H1 (cell line): ENCODE results near the gene MORN4. TPM values are rescaled to one million over a fixed set of nuclear protein-coding genes. Genes with fewer than 3 reads are reported as not detected.
"Not testable (repeated sequence)": the region's sequence is repeated elsewhere in the genome, so short reads cannot be mapped to it uniquely, and the experiment has no call there.

ENCODE experiments used
- CTCF ChIA-PET: fragments of 300-600 bp; sonication (Branson Sonifier 250); formaldehyde crosslinking; loops from one replicate; lab custom pipeline; 2021; ENCODE audit not compliant: partially characterized antibody; lab: Charles Lee
- POLR2A ChIA-PET: fragments of 300-600 bp; sonication (Branson Sonifier 250); formaldehyde crosslinking; loops from one replicate; lab custom pipeline; 2021; ENCODE audit warnings: inconsistent platforms; ENCODE audit not compliant: partially characterized antibody; lab: Charles Lee
- DNase-seq, 2 experiments: peaks; one replicate each; pipeline versions ENCODE4 v3.0.0 to v3.0.0-alpha.2; 2010 to 2022; ENCODE audit warnings: low spot score in 2 of 2, low read depth in 1 of 2, mixed read lengths in 1 of 2
- FAIRE-seq: peaks from 2 replicates; lab custom pipeline; 2011; peaks lifted over from hg19 to GRCh38; lab: Jason Lieb, UNC
- H2AFZ ChIP-seq: 2 replicates; pipeline ENCODE4 v1.8.1; 2012; ENCODE audit warnings: low read length, inconsistent platforms
- H2AK5ac ChIP-seq: 2 replicates; pipeline ENCODE4 v1.6.1; 2013; ENCODE audit warnings: low read depth, low read length
- H2BK120ac ChIP-seq: replicated peaks from 2 replicates; pipeline ENCODE3; 2013; ENCODE audit warnings: low read depth, low read length, inconsistent platforms
- H2BK12ac ChIP-seq: 2 replicates; pipeline ENCODE4 v1.6.1; 2013; ENCODE audit warnings: low read depth, low read length
- H2BK15ac ChIP-seq: 2 replicates; pipeline ENCODE4 v1.6.1; 2013; ENCODE audit warnings: low read length
- H2BK20ac ChIP-seq: 2 replicates; pipeline ENCODE4 v1.6.1; 2013; ENCODE audit warnings: low read length
- H2BK5ac ChIP-seq: 2 replicates; pipeline ENCODE4 v1.6.1; 2013; ENCODE audit warnings: low read depth, low read length
- H3K14ac ChIP-seq: 2 replicates; pipeline ENCODE4 v1.6.1; 2013; ENCODE audit warnings: inconsistent platforms; ENCODE audit not compliant: insufficient read length
- H3K18ac ChIP-seq: 2 replicates; pipeline ENCODE4 v1.6.1; 2013; ENCODE audit warnings: low read length; ENCODE audit errors: extremely low read depth
- H3K23ac ChIP-seq: 2 replicates; pipeline ENCODE4 v1.6.1; 2013; ENCODE audit warnings: inconsistent platforms; ENCODE audit not compliant: insufficient read length
- H3K23me2 ChIP-seq: 2 replicates; pipeline ENCODE4 v1.6.1; 2013; ENCODE audit warnings: low read depth, low read length
- H3K27ac ChIP-seq: 2 replicates; pipeline ENCODE4 v1.6.1; 2011; ENCODE audit warnings: low read depth, low read length, inconsistent platforms
- H3K27me3 ChIP-seq, 4 experiments: replicated peaks in 1 of 4; 1 replicate in 1 of 4; 2 replicates in 3 of 4; pipeline versions ENCODE4 v1.6.1 to v1.8.1; 2011 to 2013; ENCODE audit warnings: low read length in 3 of 4, mild to moderate bottlenecking in 3 of 4, inconsistent platforms in 2 of 4, mixed read lengths in 2 of 4, moderate library complexity in 1 of 4; ENCODE audit not compliant: control insufficient read depth in 3 of 4, insufficient read depth in 3 of 4; ENCODE audit errors: extremely low read depth in 1 of 4
- H3K36me3 ChIP-seq, 4 experiments: 2 replicates each; pipeline versions ENCODE4 v1.6.1 to v1.8.1; 2011 to 2013; ENCODE audit warnings: mild to moderate bottlenecking in 4 of 4, low read length in 3 of 4, moderate library complexity in 2 of 4, control low read depth in 1 of 4, inconsistent platforms in 1 of 4; ENCODE audit not compliant: insufficient read depth in 4 of 4, control insufficient read depth in 2 of 4
- H3K4ac ChIP-seq: replicated peaks from 2 replicates; pipeline ENCODE3; 2013; ENCODE audit warnings: low read length, low read depth, mixed read lengths, inconsistent platforms; ENCODE audit not compliant: insufficient read length
- H3K4me1 ChIP-seq, 4 experiments: replicated peaks in 1 of 4; 1 replicate in 1 of 4; 2 replicates in 3 of 4; pipeline versions ENCODE4 v1.6.1 to v1.8.1; 2011 to 2013; ENCODE audit warnings: low read length in 3 of 4, inconsistent platforms in 2 of 4, mixed read lengths in 1 of 4; ENCODE audit not compliant: insufficient read depth in 4 of 4, control insufficient read depth in 3 of 4
- H3K4me2 ChIP-seq, 2 experiments: 2 replicates each; pipeline versions ENCODE4 v1.6.1 to v1.8.1; 2011 to 2013; ENCODE audit warnings: low read depth in 2 of 2, low read length in 2 of 2, control low read depth in 1 of 2, inconsistent platforms in 1 of 2, mild to moderate bottlenecking in 1 of 2; ENCODE audit not compliant: insufficient read depth in 1 of 2
- H3K4me3 ChIP-seq, 4 experiments: fragments of 200-600, 300-600 bp in 1 of 4; sonication (generic), shearing (Covaris generic), sonication (Bioruptor Twin) in 1 of 4; 2 replicates each; pipeline versions ENCODE4 v1.5.1 to v1.8.1; 2011 to 2016; ENCODE audit warnings: low read length in 4 of 4, low read depth in 3 of 4, control low read depth in 2 of 4, inconsistent platforms in 2 of 4, mild to moderate bottlenecking in 2 of 4, mixed read lengths in 1 of 4, moderate library complexity in 1 of 4; ENCODE audit not compliant: insufficient read depth in 2 of 4; ENCODE audit errors: extremely low read depth in 1 of 4
- H3K56ac ChIP-seq: replicated peaks from 2 replicates; pipeline ENCODE3; 2013; ENCODE audit warnings: low read depth, mild to moderate bottlenecking, mixed read lengths, low read length, inconsistent platforms; ENCODE audit not compliant: insufficient read length
- H3K79me1 ChIP-seq: 2 replicates; pipeline ENCODE4 v1.6.1; 2013; ENCODE audit warnings: low read depth, low read length, control low read depth
- H3K79me2 ChIP-seq, 2 experiments: 2 replicates each; pipeline versions ENCODE4 v1.6.1 to v1.8.1; 2012 to 2013; ENCODE audit warnings: low read length in 2 of 2, mild to moderate bottlenecking in 2 of 2, inconsistent platforms in 1 of 2; ENCODE audit not compliant: insufficient read depth in 2 of 2, control insufficient read depth in 1 of 2
- H3K9ac ChIP-seq, 4 experiments: replicated peaks in 1 of 4; 1 replicate in 1 of 4; 2 replicates in 3 of 4; pipeline versions ENCODE4 v1.6.1 to v1.8.1; 2011 to 2013; ENCODE audit warnings: low read depth in 3 of 4, low read length in 3 of 4, control low read depth in 2 of 4, mild to moderate bottlenecking in 2 of 4, moderate library complexity in 2 of 4, inconsistent platforms in 1 of 4; ENCODE audit errors: extremely low read depth in 1 of 4
- H3K9me3 ChIP-seq, 2 experiments: 2 replicates each; pipeline versions ENCODE4 v1.6.1 to v1.8.1; 2012 to 2013; ENCODE audit warnings: mild to moderate bottlenecking in 2 of 2, moderate library complexity in 2 of 2, control low read depth in 1 of 2, inconsistent platforms in 1 of 2, low read depth in 1 of 2, low read length in 1 of 2, mixed read lengths in 1 of 2; ENCODE audit not compliant: insufficient read depth in 2 of 2
- H4K20me1 ChIP-seq, 2 experiments: replicated peaks in 1 of 2; 2 replicates each; pipeline versions ENCODE3 to v1.8.1; 2011 to 2013; ENCODE audit warnings: inconsistent platforms in 2 of 2, low read length in 2 of 2, mild to moderate bottlenecking in 1 of 2; ENCODE audit not compliant: insufficient read depth in 2 of 2, control insufficient read depth in 1 of 2
- H4K5ac ChIP-seq: 2 replicates; pipeline ENCODE4 v1.6.1; 2013; ENCODE audit warnings: low read length, low read depth, mixed read lengths, inconsistent platforms; ENCODE audit not compliant: insufficient read length
- H4K8ac ChIP-seq: 2 replicates; pipeline ENCODE4 v1.8.0; 2013; ENCODE audit warnings: mild to moderate bottlenecking, moderate library complexity, low read length, inconsistent platforms; ENCODE audit not compliant: insufficient read depth; ENCODE audit errors: extremely low read depth
- H4K91ac ChIP-seq: replicated peaks from 2 replicates; pipeline ENCODE3; 2013; ENCODE audit warnings: low read length, mixed read lengths, inconsistent platforms; ENCODE audit not compliant: insufficient read length
- RAD21 ChIP-seq, 2 experiments: IDR thresholded peaks in 1 of 2; conservative IDR thresholded peaks in 1 of 2; 2 replicates each; pipeline ENCODE4 v1.6.1; 2011; ENCODE audit warnings: low read depth in 2 of 2, low read length in 2 of 2, improper control_type of control experiment in 1 of 2, inconsistent platforms in 1 of 2, mild to moderate bottlenecking in 1 of 2, moderate library complexity in 1 of 2
- WGBS, 2 experiments: shearing (Covaris generic) in 1 of 2; methylation state at CpG; one replicate each; pipeline versions ENCODE4 v1.1.6 to v1.1.7; 2013 to 2015; ENCODE audit warnings: low lambda C conversion rate in 2 of 2, mixed read lengths in 2 of 2, inconsistent platforms in 1 of 2, low coverage in 1 of 2, missing lambda C conversion rate in 1 of 2; ENCODE audit not compliant: insufficient replicate concordance in 2 of 2, insufficient coverage in 1 of 2, insufficient read length in 1 of 2; ENCODE audit errors: extremely low coverage in 1 of 2, missing lambda C conversion rate in 1 of 2; 5-methylcytosine and 5-hydroxymethylcytosine counted together
- polyA plus RNA-seq, 7 experiments: library from polyadenylated mRNA; depleted of rRNA in 3 of 7; stranded (reverse) in 5 of 7; unstranded in 2 of 7; fragments of >200 nt in 5 of 7; fragments of 200-250 nt in 2 of 7; gene quantifications; 1 replicate in 5 of 7; 2 replicates in 1 of 7; 4 replicates in 1 of 7; pipeline versions ENCODE4 v1.2.1 to v1.2.3, GENCODE V29; 2011 to 2013; ENCODE audit warnings: missing spikeins in 2 of 7, mixed read lengths in 2 of 7
- total RNA-seq: library from RNA; stranded (reverse); fragmentation: NEBNext Ultra II Directional; extraction: Animal tissue kit (Norgen Biotek cat#: 25700); gene quantifications from 2 replicates; pipeline ENCODE4 v1.2.1, GENCODE V29; 2021

Gene MORN4
- total and polyA plus RNA-seq, 2 of the 8 experiments (the other 6 are each of a cell fraction or from before 2014, with no cell fraction given): 13.6 to 22.0 TPM

- no peak for TF ChIP-seq RAD21 (IDR thresholded peaks at IDR 0.05 in 1 of 2, conservative IDR thresholded peaks at IDR 0.05 in 1 of 2; ENCODE audit: low read depth in 2 of 2, low read length in 2 of 2)
These were observed 55.6 kb downstream of the MORN4 start (continued) for GRCh38 chr10:97577701-97578100.

GRCh38 chr10:97576487-97576886, 56.8 kb downstream of the MORN4 start:
- H3K9ac ChIP-seq, H3K18ac ChIP-seq, H3K79me2 ChIP-seq, H3K27me3 ChIP-seq, H4K5ac ChIP-seq, H3K4ac ChIP-seq, H2BK15ac ChIP-seq, H3K36me3 ChIP-seq, H3K23me2 ChIP-seq, H3K79me1 ChIP-seq, H4K91ac ChIP-seq, H3K4me3 ChIP-seq, H2AK5ac ChIP-seq, H3K23ac ChIP-seq, H4K20me1 ChIP-seq, H4K8ac ChIP-seq, H3K4me2 ChIP-seq, H2BK120ac ChIP-seq, FAIRE-seq, DNase-seq, H2BK20ac ChIP-seq, H3K4me1 ChIP-seq, H2BK5ac ChIP-seq, H3K9me3 ChIP-seq, H3K27ac ChIP-seq, H3K56ac ChIP-seq, H3K14ac ChIP-seq, H2BK12ac ChIP-seq, H2AFZ ChIP-seq: not testable (repeated sequence)
- CTCF ChIA-PET: interaction anchor here (0.6 to 12.9 kb wide), 10 partner anchors 7 to 372 kb away, joined by 3 to 169 read pairs (median 11); partner anchors contain the start of genes C10orf62 and HOGA1
- POLR2A ChIA-PET: interaction anchor here (1.0 to 2.2 kb wide), 3 partner anchors 8 to 36 kb away, joined by 3 to 6 read pairs (median 3); partner anchors contain the start of gene HOGA1
- 57% methylated on average over 5 of the region's 5 CpGs; no CpG with 5 or more reads in 1 of the 2 experiments for WGBS, 2 experiments
